NCI-H2196 (cell line): ENCODE data around the gene PCDH9.

Experiments
- DNase-seq: peaks from one replicate; lab custom pipeline; 2025; ENCODE audit not compliant: unreplicated experiment; lab: John Stamatoyannopoulos, UW

The PCDH9 gene

GRCh38 chr13:66362485-66362884, 867.7 kb downstream of the PCDH9 start:
- no peak for DNase-seq

DNA sequence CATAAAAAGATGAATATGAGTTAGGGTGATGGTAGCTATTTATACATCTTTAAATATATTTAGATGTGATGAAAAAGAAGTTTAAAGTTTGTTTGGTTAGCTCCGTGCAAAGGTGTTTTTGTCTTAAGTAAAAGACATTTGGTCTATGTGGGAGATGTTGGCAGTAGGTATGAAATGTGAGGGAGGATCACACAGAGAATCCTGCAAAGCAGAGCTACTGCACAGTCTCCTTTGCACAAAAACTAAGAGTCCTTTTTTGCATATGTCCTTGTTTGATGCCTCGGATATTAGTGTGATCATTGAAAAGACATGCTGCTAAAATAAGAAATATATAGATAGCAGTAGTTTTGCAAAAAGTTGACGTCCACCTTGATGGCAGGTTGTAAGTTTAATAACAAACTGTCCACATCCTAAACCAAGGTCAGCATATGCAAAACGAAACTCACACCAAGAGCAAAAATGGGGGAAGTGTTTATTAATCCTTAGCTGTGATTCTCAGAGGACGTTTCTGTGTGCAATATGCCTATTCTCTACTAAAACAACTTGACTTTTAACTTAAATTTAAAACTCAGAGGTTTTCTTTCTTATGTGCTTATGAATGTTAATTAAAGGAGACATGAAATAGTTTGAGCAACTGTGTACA, 870.1 kb downstream of the PCDH9 start:
- no peak for DNase-seq

- no peak for DNase-seq
These were observed 870.7 kb downstream of the PCDH9 start for GRCh38 chr13:66359393-66359792.

DNA sequence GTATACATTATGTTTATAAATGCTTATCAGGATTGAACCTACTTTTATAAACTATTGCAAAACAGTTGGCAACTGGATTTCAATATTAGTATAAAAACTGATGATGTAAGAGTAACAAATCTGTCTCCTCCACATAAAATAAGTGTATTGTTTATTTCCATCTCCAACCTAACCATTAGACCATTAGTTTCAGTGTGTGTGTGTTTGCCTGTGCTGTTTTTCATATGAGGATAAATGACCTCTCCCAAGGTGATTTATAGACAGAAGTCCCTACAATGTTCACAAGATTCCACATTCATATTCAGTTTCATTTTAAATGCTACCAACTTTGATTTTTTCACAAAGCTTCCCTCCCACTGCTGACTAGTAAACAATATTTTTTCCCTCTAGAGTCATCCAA, 871.6 kb downstream of the PCDH9 start:
- DNase-seq = no peak

DNA sequence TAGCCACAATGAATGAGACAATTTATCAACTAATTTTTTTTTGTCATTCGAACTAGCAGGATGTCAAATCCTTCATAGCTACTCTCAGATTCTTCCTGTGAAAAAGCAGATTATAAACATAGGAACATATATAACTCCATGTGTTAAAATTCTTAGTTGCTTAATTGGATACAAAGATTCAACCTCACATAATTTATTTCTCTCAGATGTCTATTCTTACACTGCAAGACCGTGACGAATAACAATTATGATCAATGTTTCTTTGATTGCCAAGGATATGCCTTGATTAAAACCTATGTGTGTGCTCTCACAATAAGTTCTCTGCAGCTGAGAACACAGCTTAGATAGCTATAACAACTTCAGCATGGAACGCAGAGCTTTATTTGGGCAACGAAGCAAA, 872.7 kb downstream of the PCDH9 start:
- DNase-seq = no peak

- no peak for DNase-seq
These were observed 875.0 kb downstream of the PCDH9 start for GRCh38 chr13:66354879-66355751.

DNA sequence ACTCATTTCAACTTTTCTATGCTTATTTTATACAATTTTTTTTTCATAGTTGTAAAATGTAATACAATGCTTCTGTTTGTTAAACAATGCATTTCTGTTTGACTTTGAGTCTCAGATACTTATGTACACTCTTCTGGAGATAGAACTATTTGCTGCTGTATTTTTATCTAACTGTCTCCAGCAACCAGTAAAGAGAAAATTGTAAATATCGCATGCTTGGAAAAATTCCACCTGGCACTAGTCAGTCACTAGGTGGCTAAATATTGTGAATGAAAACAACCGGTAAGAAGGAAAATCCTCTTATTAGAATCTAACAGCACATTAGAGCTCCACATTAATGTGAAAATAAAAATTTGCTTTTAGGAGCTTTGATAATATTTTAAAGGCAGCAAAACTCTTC, 876.5 kb downstream of the PCDH9 start:
- DNase-seq = no peak

GRCh38 chr13:66349966-66350365, 880.2 kb downstream of the PCDH9 start:
- DNase-seq = no peak

DNA sequence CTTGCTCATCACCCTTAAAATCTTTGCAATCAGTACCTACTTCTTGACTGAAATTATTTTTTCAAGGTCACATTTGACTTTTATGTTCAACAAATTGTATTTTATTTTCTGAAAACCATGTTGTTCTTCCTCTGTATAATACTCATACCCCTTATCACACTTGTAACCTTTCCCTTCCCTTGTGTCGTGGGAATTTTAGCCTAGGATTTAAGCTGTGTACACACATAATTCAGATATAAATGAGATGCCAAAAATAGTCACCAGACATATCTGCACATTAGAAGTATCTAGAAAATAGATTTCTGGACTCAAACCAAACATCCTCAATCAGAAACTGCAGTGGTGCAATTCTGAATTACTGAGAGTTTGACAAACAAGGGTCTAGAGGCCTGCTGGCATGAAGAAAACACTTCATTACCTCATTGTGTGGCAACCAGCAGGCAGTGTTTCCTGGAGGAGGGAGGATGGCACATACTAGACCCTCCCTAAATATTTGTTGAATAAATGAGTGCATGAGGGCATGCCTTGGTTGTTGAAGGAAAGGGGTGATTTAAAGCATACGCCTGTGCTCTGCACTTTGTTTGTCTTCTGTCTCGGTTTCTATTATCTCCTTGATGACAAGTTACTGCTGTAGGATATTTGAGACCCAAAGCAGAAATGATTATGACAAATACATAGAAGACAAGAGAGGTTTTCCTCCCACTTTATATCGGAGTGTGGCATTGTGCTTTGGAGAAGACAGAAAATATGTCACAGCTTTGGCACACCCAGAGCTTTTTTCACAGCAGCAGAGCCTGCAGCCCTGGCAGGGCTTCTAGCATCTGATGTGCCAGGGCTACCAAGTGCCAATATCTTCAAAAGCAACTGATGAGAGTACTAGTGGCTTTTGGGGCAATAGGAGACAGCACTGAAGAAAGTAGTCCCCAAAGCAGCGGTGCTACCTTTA, 881.1 kb downstream of the PCDH9 start:
- DNase-seq = no peak

DNA sequence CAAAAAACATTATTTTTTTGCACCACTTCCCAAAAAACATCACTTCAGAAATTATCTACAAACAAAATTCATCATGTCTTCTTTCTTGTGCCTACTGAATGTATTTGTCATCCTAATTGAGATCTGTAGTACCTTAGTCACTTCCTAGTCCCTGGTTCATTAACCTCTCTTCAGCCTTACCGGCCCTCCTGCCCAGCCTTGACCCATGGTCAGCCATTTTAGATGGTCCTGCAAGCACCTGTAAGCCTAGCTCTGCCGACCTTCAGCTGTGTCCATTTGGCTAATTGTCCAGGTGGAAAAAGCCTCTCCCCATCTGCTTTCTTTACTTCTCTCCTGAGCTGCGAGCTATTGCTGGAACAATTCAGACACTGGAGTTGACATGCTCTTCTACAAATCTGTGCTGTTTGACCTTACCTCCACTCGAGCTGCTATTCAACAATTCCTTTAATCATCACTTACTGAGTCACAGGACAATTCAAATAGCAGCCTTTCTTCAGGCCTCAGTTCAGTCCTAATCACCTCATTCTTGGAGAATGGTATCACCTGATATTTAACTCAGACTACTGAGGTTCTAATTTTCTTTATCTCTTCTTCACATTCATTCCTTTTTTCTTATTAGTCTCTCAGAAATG, 882.5 kb downstream of the PCDH9 start:
- no peak for DNase-seq

DNA sequence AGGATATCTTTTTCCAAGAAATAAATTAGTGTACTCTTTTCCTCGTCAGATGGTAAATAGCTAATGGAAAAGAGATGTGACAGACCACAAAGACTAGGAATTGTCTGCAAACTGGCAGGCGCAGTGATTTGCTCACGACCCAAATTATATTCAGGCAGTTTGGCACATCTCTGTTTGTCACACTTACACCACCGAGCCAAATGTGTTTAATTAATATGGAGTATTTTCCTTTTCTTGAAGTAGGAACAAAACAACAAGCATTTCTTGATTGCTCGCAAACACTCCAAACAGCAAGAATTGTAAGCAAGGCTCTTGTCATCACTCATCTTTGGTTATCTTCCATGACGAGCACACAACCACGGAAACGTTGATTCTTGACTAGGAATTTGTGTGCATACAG, 884.2 kb downstream of the PCDH9 start:
- DNase-seq = no peak

- DNase-seq = no peak
These were observed 884.7 kb downstream of the PCDH9 start for GRCh38 chr13:66345518-66345810.

- no peak for DNase-seq
These were observed 885.2 kb downstream of the PCDH9 start for GRCh38 chr13:66344805-66345517.

GRCh38 chr13:66343224-66343828, 886.8 kb downstream of the PCDH9 start:
- no peak for DNase-seq

GRCh38 chr13:66341635-66342377, 888.3 kb downstream of the PCDH9 start:
- DNase-seq = no peak

DNA sequence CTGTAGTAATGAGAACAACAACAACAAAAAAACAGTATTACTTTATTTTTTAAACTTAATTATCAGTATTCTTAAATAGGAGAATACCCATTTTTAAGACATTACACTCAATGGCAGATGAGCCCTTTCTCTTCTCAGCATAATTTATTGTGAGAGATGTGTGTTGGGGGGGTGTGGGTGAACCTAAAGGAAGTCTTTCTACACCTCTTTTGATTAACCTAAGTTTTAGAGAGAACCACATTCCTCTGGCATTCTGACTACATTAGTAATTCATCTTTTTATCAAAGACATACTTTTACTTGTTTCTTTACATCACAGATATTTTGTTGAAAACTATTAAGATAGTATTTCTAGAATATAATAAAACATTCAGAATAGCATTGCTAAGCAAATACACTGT, 890.9 kb downstream of the PCDH9 start:
- no peak for DNase-seq

GRCh38 chr13:66338542-66338941, 891.6 kb downstream of the PCDH9 start:
- no peak for DNase-seq

- DNase-seq = no peak
These were observed 894.5 kb downstream of the PCDH9 start for GRCh38 chr13:66335626-66336025.

DNA sequence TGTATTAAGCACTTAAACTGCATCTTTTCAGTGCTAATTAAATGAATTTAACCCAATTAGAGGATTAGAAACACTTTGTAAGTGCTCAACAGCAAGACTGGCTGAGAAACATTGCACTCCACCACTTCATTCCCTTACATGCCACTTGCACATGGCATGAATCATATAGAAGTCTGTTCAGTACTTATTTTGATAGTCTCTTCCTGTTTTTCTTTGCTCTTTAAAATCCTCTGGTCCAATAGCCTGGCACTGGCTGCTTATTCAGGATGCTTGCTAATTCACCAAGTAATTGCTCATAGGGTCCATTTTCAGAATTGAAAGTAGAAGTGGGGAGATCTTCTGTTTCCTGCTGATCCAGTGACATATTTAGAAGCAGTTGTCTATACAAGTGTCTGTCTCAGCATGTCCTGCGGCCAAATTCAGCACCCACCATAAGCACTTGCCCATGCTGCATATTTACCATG, 900.1 kb downstream of the PCDH9 start:
- no peak for DNase-seq
